Stimulated activated CD4-positive, alpha-beta T cell treated with anti-CD3 and anti-CD28 coated beads, Interleukin-2, amount 100 ng/mL, for 24 hours (primary cell): ENCODE data around the gene ZNF705A.
"Not testable (repeated sequence)": the region's sequence is repeated elsewhere in the genome, so short reads cannot be mapped to it uniquely, and the experiment has no call there.

Source experiments
- DNase-seq, 2 donors: peaks; one replicate each; pipeline ENCODE4 v3.0.0-alpha.2; 2020

Gene ZNF705A

GRCh38 chr12:8188088-8188487 lies 31.3 kb downstream of the ZNF705A start:
- DNase-seq: not testable (repeated sequence)

GRCh38 chr12:8197685-8198308 lies 41.0 kb downstream of the ZNF705A start:
- DNase-seq: not testable (repeated sequence)

- DNase-seq: not testable (repeated sequence)
These were observed 62.0 kb downstream of the ZNF705A start for GRCh38 chr12:8218711-8219382.

- DNase-seq: not testable (repeated sequence)
These were observed 64.6 kb downstream of the ZNF705A start for GRCh38 chr12:8221375-8221774.

- not testable (repeated sequence) for DNase-seq
These were observed 65.0 kb downstream of the ZNF705A start for GRCh38 chr12:8221844-8222243.

GRCh38 chr12:8222303-8222702 lies 65.5 kb downstream of the ZNF705A start:
- not testable (repeated sequence) for DNase-seq

- DNase-seq: not testable (repeated sequence)
These were observed 66.8 kb downstream of the ZNF705A start for GRCh38 chr12:8223646-8224045.

- DNase-seq: not testable (repeated sequence)
These were observed 68.0 kb downstream of the ZNF705A start for GRCh38 chr12:8224782-8225181.

- DNase-seq: no peak
These were observed 69.5 kb downstream of the ZNF705A start for GRCh38 chr12:8226355-8226754.

GRCh38 chr12:8226992-8227731 lies 70.3 kb downstream of the ZNF705A start, which contains the start of gene FAM90A1:
Gene FAM90A1 (minus strand): TSS chr12:8227618. CDS start chr12:8224832, 2,786 bp downstream.
- peak in 1 of 2 donors; percentile 27 for DNase-seq

- DNase-seq: not testable (repeated sequence)
These were observed 70.9 kb downstream of the ZNF705A start for GRCh38 chr12:8227732-8228077.

GRCh38 chr12:8228607-8229006 lies 71.8 kb downstream of the ZNF705A start:
- not testable (repeated sequence) for DNase-seq

GRCh38 chr12:8229486-8229885 lies 72.7 kb downstream of the ZNF705A start:
- not testable (repeated sequence) for DNase-seq
